H9 (cell line): Measurements from ENCODE around the gene GGT5. TPM values are rescaled to one million over a fixed set of nuclear protein-coding genes. Genes with fewer than 3 reads are reported as not detected.

Experiments
- DNase-seq: peaks from one replicate; pipeline ENCODE4 v3.0.0-alpha.2; 2017
- H2AFZ ChIP-seq: one replicate; pipeline ENCODE4 v1.6.1; 2013; ENCODE audit warnings: mild to moderate bottlenecking, low read length, control low read depth, moderate library complexity
- H2AK5ac ChIP-seq: 2 replicates; pipeline ENCODE4 v1.6.1; 2013; ENCODE audit warnings: low read length, control low read depth, mixed read lengths; ENCODE audit not compliant: insufficient read length
- H2BK120ac ChIP-seq: one replicate; pipeline ENCODE4 v1.6.1; 2013; ENCODE audit warnings: low read depth, mild to moderate bottlenecking, low read length, control low read depth, inconsistent platforms; ENCODE audit not compliant: poor library complexity, severe bottlenecking
- H2BK12ac ChIP-seq: 2 replicates; pipeline ENCODE4 v1.6.1; 2013; ENCODE audit warnings: low read length, control low read depth, mixed read lengths, low read depth; ENCODE audit not compliant: insufficient read length
- H2BK15ac ChIP-seq: 2 replicates; pipeline ENCODE4 v1.6.1; 2013; ENCODE audit warnings: low read depth, low read length, control low read depth
- H2BK20ac ChIP-seq: one replicate; pipeline ENCODE4 v1.6.1; 2013; ENCODE audit warnings: low read depth, mild to moderate bottlenecking, low read length, control low read depth, inconsistent platforms; ENCODE audit not compliant: poor library complexity, severe bottlenecking
- H2BK5ac ChIP-seq: 2 replicates; pipeline ENCODE4 v1.6.1; 2013; ENCODE audit warnings: low read length, control low read depth, mixed read lengths; ENCODE audit not compliant: insufficient read length
- H3K14ac ChIP-seq: 2 replicates; pipeline ENCODE4 v1.6.1; 2013; ENCODE audit warnings: low read length, control low read depth; ENCODE audit not compliant: insufficient read depth
- H3K18ac ChIP-seq: 2 replicates; pipeline ENCODE4 v1.6.1; 2013; ENCODE audit warnings: low read depth, mild to moderate bottlenecking, mixed read lengths, low read length, control low read depth; ENCODE audit not compliant: insufficient read length
- H3K23ac ChIP-seq: 2 replicates; pipeline ENCODE4 v1.6.1; 2013; ENCODE audit warnings: low read length, control low read depth, mixed read lengths, low read depth; ENCODE audit not compliant: insufficient read length
- H3K23me2 ChIP-seq: 2 replicates; pipeline ENCODE4 v1.6.1; 2013; ENCODE audit warnings: low read depth, mild to moderate bottlenecking, mixed read lengths, low read length, control low read depth; ENCODE audit not compliant: insufficient read length, poor library complexity, severe bottlenecking
- H3K27ac ChIP-seq: 2 replicates; pipeline ENCODE4 v1.5.1; 2013; ENCODE audit warnings: low read length, control low read depth, mixed read lengths, low read depth; ENCODE audit not compliant: insufficient read length
- H3K27me3 ChIP-seq: 2 replicates; pipeline ENCODE4 v1.6.1; 2013; ENCODE audit warnings: low read length, control low read depth, inconsistent platforms; ENCODE audit not compliant: insufficient read depth
- H3K4ac ChIP-seq: 2 replicates; pipeline ENCODE4 v1.6.1; 2013; ENCODE audit warnings: low read depth, mild to moderate bottlenecking, control low read depth, inconsistent platforms, low read length, moderate library complexity
- H3K4me1 ChIP-seq: 2 replicates; pipeline ENCODE4 v1.6.1; 2013; ENCODE audit warnings: low read length, control low read depth, inconsistent platforms; ENCODE audit not compliant: insufficient read depth
- H3K4me2 ChIP-seq: 2 replicates; pipeline ENCODE4 v1.6.1; 2013; ENCODE audit warnings: low read length, control low read depth, mixed read lengths; ENCODE audit not compliant: insufficient read length, insufficient read depth
- H3K56ac ChIP-seq: 2 replicates; pipeline ENCODE4 v1.6.1; 2013; ENCODE audit warnings: low read depth, mild to moderate bottlenecking, mixed read lengths, low read length, control low read depth; ENCODE audit not compliant: insufficient read length
- H3K79me1 ChIP-seq: 2 replicates; pipeline ENCODE4 v1.6.1; 2013; ENCODE audit warnings: low read depth, mild to moderate bottlenecking, moderate library complexity, low read length, control low read depth, inconsistent platforms; ENCODE audit not compliant: insufficient read depth, poor library complexity, severe bottlenecking
- H3K79me2 ChIP-seq: 2 replicates; pipeline ENCODE4 v1.6.1; 2013; ENCODE audit warnings: low read length, control low read depth, inconsistent platforms; ENCODE audit not compliant: insufficient read depth
- H3K9ac ChIP-seq: 2 replicates; pipeline ENCODE4 v1.6.1; 2013; ENCODE audit warnings: low read length, control low read depth, mixed read lengths; ENCODE audit not compliant: insufficient read length; ENCODE audit errors: extremely low read depth
- H3K9me3 ChIP-seq: one replicate; pipeline ENCODE4 v1.6.1; 2013; ENCODE audit warnings: low read depth, low read length, inconsistent platforms; ENCODE audit not compliant: control insufficient read depth
- H3T11ph ChIP-seq: one replicate; pipeline ENCODE4 v1.6.1; 2013; ENCODE audit warnings: mild to moderate bottlenecking, low read length, control low read depth, inconsistent platforms
- H4K20me1 ChIP-seq: one replicate; pipeline ENCODE4 v1.6.1; 2013; ENCODE audit not compliant: control insufficient read depth, insufficient read length, insufficient read depth
- H4K5ac ChIP-seq: 2 replicates; pipeline ENCODE4 v1.6.1; 2013; ENCODE audit warnings: low read depth, mild to moderate bottlenecking, mixed read lengths, low read length, control low read depth; ENCODE audit not compliant: insufficient read length
- H4K8ac ChIP-seq: replicated peaks from 2 replicates; pipeline ENCODE4 v1.6.1; 2013; ENCODE audit warnings: low read length, control low read depth, mixed read lengths, low read depth; ENCODE audit not compliant: insufficient read length
- H4K91ac ChIP-seq: 2 replicates; pipeline ENCODE4 v1.6.1; 2013; ENCODE audit warnings: low read depth, mild to moderate bottlenecking, moderate library complexity, mixed read lengths, low read length, control low read depth; ENCODE audit not compliant: insufficient read length
- H3K27ac Mint-ChIP-seq, 3 experiments: 2 replicates in 2 of 3; 3 replicates in 1 of 3; pipeline ENCODE4 v1.8.0; 2020 to 2021; ENCODE audit warnings: mixed read lengths in 3 of 3, mild to moderate bottlenecking in 1 of 3, moderate library complexity in 1 of 3
- H3K27me3 Mint-ChIP-seq: 2 replicates; pipeline ENCODE4 v1.8.0; 2021; ENCODE audit warnings: low read depth, mild to moderate bottlenecking, moderate library complexity, mixed read lengths
- H3K36me3 Mint-ChIP-seq, 3 experiments: 2 replicates in 2 of 3; 3 replicates in 1 of 3; pipeline ENCODE4 v1.8.0; 2020 to 2021; ENCODE audit warnings: low read depth in 3 of 3, mixed read lengths in 3 of 3; ENCODE audit not compliant: insufficient read depth in 1 of 3
- H3K4me1 Mint-ChIP-seq, 2 experiments: 2 replicates each; pipeline ENCODE4 v1.8.0; 2020; ENCODE audit warnings: mixed read lengths in 2 of 2
- H3K4me3 Mint-ChIP-seq, 2 experiments: 2 replicates in 1 of 2; 3 replicates in 1 of 2; pipeline ENCODE4 v1.8.0; 2020 to 2021; ENCODE audit warnings: mild to moderate bottlenecking in 2 of 2, mixed read lengths in 2 of 2, moderate library complexity in 1 of 2
- H3K9me3 Mint-ChIP-seq, 2 experiments: 2 replicates in 1 of 2; 3 replicates in 1 of 2; pipeline ENCODE4 v1.8.0; 2020; ENCODE audit warnings: mild to moderate bottlenecking in 2 of 2, mixed read lengths in 2 of 2, moderate library complexity in 1 of 2
- WGBS: extraction: QIAGEN DNeasy Blood & Tissue Kit; methylation state at CpG from one replicate; pipeline ENCODE4 v1.1.7; 2013; ENCODE audit warnings: missing lambda C conversion rate, low lambda C conversion rate, mixed read lengths; ENCODE audit not compliant: insufficient read length; ENCODE audit errors: extremely low coverage; 5-methylcytosine and 5-hydroxymethylcytosine counted together
- total RNA-seq: library from RNA; stranded (reverse); gene quantifications from 2 replicates; pipeline ENCODE4 v1.2.1, GENCODE V29; 2021
- TF ChIP-seq, protein P1 (sequence below): fragments of 200-600 bp; sonication (generic); conservative IDR thresholded peaks from 3 replicates; pipeline ENCODE4 v1.8.0; 2021; ENCODE audit warnings: antibody characterized with exemption, mild to moderate bottlenecking

GGT5 gene
- total RNA-seq, 1 experiment from 2014 or later: 0.20 TPM

DNA sequence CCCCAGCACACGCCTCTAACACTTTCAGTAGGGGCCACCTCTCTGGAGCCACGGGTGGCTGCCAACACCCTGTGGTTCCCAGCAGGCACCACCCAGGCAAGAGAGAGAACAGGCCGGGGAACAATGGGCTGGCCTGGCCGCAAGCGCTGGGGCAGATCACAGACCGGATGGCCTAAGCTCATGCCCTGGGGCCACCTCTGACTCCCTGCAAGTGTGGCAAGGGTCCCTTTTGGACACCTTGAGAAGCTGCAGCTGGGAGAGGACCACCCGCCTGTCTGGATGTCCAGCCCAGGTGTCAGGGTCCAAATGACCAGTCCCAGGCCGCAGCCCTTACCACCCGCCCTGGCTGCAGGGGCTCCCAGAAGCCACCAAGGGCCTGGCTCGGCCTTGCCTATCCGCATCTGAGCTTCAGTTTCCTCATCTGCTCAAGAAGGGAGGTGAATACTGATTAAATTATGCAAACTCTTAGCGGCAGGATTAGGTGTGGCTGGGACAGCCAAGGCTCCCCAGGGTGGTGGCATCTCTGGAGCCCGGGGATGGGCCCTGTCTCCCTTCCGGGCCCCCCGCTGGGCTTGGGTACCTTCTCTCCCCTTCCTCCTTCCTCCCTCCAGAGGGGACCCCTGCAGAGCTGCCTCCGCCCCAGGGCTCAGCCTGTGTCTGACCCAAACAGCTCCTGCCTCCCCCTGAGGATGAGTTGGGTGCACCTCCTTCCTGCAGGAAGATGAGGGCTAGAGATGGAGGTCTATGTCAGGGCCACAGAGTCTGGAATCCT is 64.4 kb downstream of the GGT5 start:
- Histone ChIP-seq H3K9me3 (no peaks in the 10 kb centered on the region), H3K23me2 (no peaks in the 10 kb centered on the region), H3K18ac (no peak overlapping the region), H2BK120ac (no peak overlapping the region), H3K9ac (no peak overlapping the region), H4K8ac (no peak overlapping the region), H2AFZ (no peak overlapping the region), H3K4me1 (no peaks in the 10 kb centered on the region), H2BK12ac (no peak overlapping the region), H3K56ac (no peak overlapping the region), H2BK5ac (no peak overlapping the region), H3K27ac (no peak overlapping the region), H4K91ac (no peak overlapping the region), H3K79me1 (no peaks in the 10 kb centered on the region), H3K14ac (no peak overlapping the region), H3K27me3 (no peaks in the 10 kb centered on the region), H2BK20ac (no peak overlapping the region), H3K4me2 (no peak overlapping the region), H2AK5ac (no peak overlapping the region), H2BK15ac (no peak overlapping the region), H3K79me2 (no peaks in the 10 kb centered on the region), H4K5ac (no peak overlapping the region), H3K4ac (no peak overlapping the region), H3K23ac (no peak overlapping the region), H4K20me1 (no peaks in the 10 kb centered on the region), H3T11ph (no peak overlapping the region)
- no peaks in the 10 kb centered on the region; the same call in none of the 2 replicates for H3K27me3 Mint-ChIP-seq
- peaks cover 8 to 17% of the 10 kb centered on the region in 2 experiments for H3K4me1 Mint-ChIP-seq
- no peak overlapping the region; a peak in 1 of 7 replicates for H3K27ac Mint-ChIP-seq
- H3K4me3 Mint-ChIP-seq: no peak overlapping the region
- no peaks in the 10 kb centered on the region; a peak in 1 of 5 replicates for H3K9me3 Mint-ChIP-seq
- peaks cover 0 to 4% (median 4%) of the 10 kb centered on the region in 3 experiments; a peak in 2 of 7 replicates for H3K36me3 Mint-ChIP-seq
- WGBS: no CpG with 5 or more reads among the region's 16 CpGs
- TF ChIP-seq, protein P1, sequence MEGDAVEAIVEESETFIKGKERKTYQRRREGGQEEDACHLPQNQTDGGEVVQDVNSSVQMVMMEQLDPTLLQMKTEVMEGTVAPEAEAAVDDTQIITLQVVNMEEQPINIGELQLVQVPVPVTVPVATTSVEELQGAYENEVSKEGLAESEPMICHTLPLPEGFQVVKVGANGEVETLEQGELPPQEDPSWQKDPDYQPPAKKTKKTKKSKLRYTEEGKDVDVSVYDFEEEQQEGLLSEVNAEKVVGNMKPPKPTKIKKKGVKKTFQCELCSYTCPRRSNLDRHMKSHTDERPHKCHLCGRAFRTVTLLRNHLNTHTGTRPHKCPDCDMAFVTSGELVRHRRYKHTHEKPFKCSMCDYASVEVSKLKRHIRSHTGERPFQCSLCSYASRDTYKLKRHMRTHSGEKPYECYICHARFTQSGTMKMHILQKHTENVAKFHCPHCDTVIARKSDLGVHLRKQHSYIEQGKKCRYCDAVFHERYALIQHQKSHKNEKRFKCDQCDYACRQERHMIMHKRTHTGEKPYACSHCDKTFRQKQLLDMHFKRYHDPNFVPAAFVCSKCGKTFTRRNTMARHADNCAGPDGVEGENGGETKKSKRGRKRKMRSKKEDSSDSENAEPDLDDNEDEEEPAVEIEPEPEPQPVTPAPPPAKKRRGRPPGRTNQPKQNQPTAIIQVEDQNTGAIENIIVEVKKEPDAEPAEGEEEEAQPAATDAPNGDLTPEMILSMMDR: no peak
- no peak for DNase-seq
